ENCODE data around the gene MAP6. TPM values are rescaled to one million over a fixed set of nuclear protein-coding genes. Genes with fewer than 3 reads are reported as not detected.

Gene MAP6
- polyA plus RNA-seq, 1 experiment, result 1.5 TPM

GRCh38 chr11:75611823-75612222 lies 57.0 kb downstream of the MAP6 start:
- TF ChIP-seq CTCF (IDR thresholded peaks at IDR 0.05; ENCODE audit: low read depth, low read length), result no peak
- H3K9me3 ChIP-seq (ENCODE audit: control insufficient read depth, insufficient read depth, low read length), result no peaks in the 10 kb centered on the region
- DNase-seq (ENCODE audit: low read depth, low spot score), result no peak
- H3K27me3 ChIP-seq (ENCODE audit: control insufficient read depth, insufficient read depth, low read length), result peaks cover 10% of the 10 kb centered on the region
- CTCF ChIA-PET, result no interaction called here
- no peak overlapping the region for H3K27ac ChIP-seq (ENCODE audit: low read depth, low read length)
- POLR2A ChIA-PET, result no interaction called here
- no peak overlapping the region for H3K4me3 ChIP-seq (ENCODE audit: low read depth, low read length)

- no peak overlapping the region for H3K4me3 ChIP-seq (ENCODE audit: low read depth, low read length)
- DNase-seq (ENCODE audit: low read depth, low spot score), result no peak
- TF ChIP-seq CTCF (IDR thresholded peaks at IDR 0.05; ENCODE audit: low read depth, low read length), result no peak
- H3K9me3 ChIP-seq (ENCODE audit: control insufficient read depth, insufficient read depth, low read length), result no peaks in the 10 kb centered on the region
- POLR2A ChIA-PET, result no interaction called here
- no peaks in the 10 kb centered on the region for H3K27me3 ChIP-seq (ENCODE audit: control insufficient read depth, insufficient read depth, low read length)
- H3K27ac ChIP-seq (ENCODE audit: low read depth, low read length), result no peak overlapping the region
- CTCF ChIA-PET, result no interaction called here
Measured at GRCh38 chr11:75606099-75606498, 62.7 kb downstream of the MAP6 start.

GRCh38 chr11:75603791-75604736 lies 64.8 kb downstream of the MAP6 start:
- no peak for TF ChIP-seq CTCF (IDR thresholded peaks at IDR 0.05; ENCODE audit: low read depth, low read length)
- H3K27ac ChIP-seq (ENCODE audit: low read depth, low read length), result peak overlapping the region; percentile 62
- H3K9me3 ChIP-seq (ENCODE audit: control insufficient read depth, insufficient read depth, low read length), result no peaks in the 10 kb centered on the region
- POLR2A ChIA-PET, result interaction anchor here (1.5 to 2.2 kb wide), 3 partner anchors 20 to 32 kb away, joined by 3 to 11 read pairs (median 5); no protein-coding TSS in a partner anchor
- H3K4me3 ChIP-seq (ENCODE audit: low read depth, low read length), result no peak overlapping the region
- peak; percentile 74 for DNase-seq (ENCODE audit: low read depth, low spot score)
- no peaks in the 10 kb centered on the region for H3K27me3 ChIP-seq (ENCODE audit: control insufficient read depth, insufficient read depth, low read length)
- CTCF ChIA-PET, result no interaction called here

- H3K9me3 ChIP-seq (ENCODE audit: control insufficient read depth, insufficient read depth, low read length), result no peaks in the 10 kb centered on the region
- TF ChIP-seq CTCF (IDR thresholded peaks at IDR 0.05; ENCODE audit: low read depth, low read length), result no peak
- DNase-seq (ENCODE audit: low read depth, low spot score), result no peak
- H3K27me3 ChIP-seq (ENCODE audit: control insufficient read depth, insufficient read depth, low read length), result peaks cover 6% of the 10 kb centered on the region
- POLR2A ChIA-PET, result interaction anchor here (1.5 to 2.2 kb wide), 4 partner anchors 19 to 49 kb away, joined by 3 to 11 read pairs (median 4); no protein-coding TSS in a partner anchor
- no peak overlapping the region for H3K4me3 ChIP-seq (ENCODE audit: low read depth, low read length)
- CTCF ChIA-PET, result no interaction called here
- peak overlapping the region; percentile 21 for H3K27ac ChIP-seq (ENCODE audit: low read depth, low read length)
Measured at GRCh38 chr11:75602951-75603350, 65.9 kb downstream of the MAP6 start.

- Histone ChIP-seq H3K27me3 (ENCODE audit: control insufficient read depth, insufficient read depth, low read length) (peaks cover 6% of the 10 kb centered on the region), H3K9me3 (ENCODE audit: control insufficient read depth, insufficient read depth, low read length) (no peaks in the 10 kb centered on the region), H3K4me3 (ENCODE audit: low read depth, low read length) (no peak overlapping the region), H3K27ac (ENCODE audit: low read depth, low read length) (no peak overlapping the region)
- no peak for TF ChIP-seq CTCF (IDR thresholded peaks at IDR 0.05; ENCODE audit: low read depth, low read length)
- CTCF ChIA-PET, result no interaction called here
- DNase-seq (ENCODE audit: low read depth, low spot score), result no peak
- POLR2A ChIA-PET, result interaction anchor here (1.8 kb wide), 1 partner anchor 48 kb away, joined by 4 read pairs; no protein-coding TSS in a partner anchor
Measured at GRCh38 chr11:75601494-75601893, 67.3 kb downstream of the MAP6 start.
